Right lobe of liver (tissue), 4 donors: ENCODE data around the gene IGLL5.

Experiments
- POLR2A ChIP-seq: fragments of 450-650 bp; IDR thresholded peaks from one replicate; pipeline ENCODE4 v1.6.1; 2017; ENCODE audit warnings: antibody characterized with exemption, mild to moderate bottlenecking
- TF ChIP-seq, protein P1 (sequence below), 4 donors: fragments of 200-600 bp in 3 of 4; fragments of 450-650 bp in 1 of 4; IDR thresholded peaks; one replicate each; pipeline versions ENCODE4 v1.5.1 to v1.8.0; 2016 to 2022; ENCODE audit warnings: antibody characterized with exemption in 4 of 4, mild to moderate bottlenecking in 2 of 4
- donor health status: DM: no; HTN: no; CAD: no.
- donor health status: DM: no; HTN: no; CAD: no.
- donor health status: DM: no; HTN: yes; CAD: no.

DNA sequence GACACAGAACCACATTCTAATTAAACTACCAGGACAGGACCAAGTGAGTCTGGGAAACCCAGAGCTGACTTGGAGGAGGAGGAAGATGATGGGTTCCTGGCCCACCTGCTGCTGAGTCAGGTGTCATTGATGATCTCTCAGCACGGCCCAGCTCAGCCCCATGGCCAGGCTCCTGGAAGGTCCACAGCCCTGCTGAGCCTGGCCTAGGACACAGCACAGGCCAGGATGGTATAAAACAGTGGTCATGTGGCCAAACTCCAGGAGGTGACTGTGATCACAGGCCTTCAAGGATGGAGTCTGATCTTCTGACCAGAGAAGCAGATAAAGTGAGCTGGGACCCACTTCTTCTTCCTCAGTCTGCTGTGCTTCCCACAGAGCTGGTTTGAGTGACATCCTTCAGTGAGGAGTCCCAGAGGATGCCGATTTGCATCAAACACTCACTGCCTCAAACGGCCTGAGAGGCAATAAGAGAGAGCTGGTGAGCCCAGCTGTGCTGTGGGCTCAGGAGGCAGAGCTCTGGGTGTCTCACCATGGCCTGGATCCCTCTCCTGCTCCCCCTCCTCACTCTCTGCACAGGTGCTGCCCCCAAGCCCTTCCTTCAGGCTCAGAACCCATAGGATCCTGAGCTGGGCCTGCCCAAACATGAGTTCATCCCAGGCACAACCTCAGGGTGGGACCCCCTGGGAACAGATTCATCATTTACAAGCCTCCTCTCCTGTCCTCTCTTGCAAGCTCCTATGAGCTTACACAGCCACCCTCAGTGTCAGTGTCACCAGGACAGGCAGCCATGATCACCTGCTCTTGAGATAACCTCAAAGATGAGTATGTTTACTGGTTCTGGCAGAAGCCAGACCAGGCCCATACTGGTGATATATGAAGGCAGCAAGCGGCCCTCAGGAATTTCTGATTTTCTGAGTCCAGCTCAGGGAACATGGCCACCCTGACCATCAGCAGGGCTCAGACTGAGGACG, 37.7 kb upstream of the IGLL5 start:
- TF ChIP-seq, protein P1, sequence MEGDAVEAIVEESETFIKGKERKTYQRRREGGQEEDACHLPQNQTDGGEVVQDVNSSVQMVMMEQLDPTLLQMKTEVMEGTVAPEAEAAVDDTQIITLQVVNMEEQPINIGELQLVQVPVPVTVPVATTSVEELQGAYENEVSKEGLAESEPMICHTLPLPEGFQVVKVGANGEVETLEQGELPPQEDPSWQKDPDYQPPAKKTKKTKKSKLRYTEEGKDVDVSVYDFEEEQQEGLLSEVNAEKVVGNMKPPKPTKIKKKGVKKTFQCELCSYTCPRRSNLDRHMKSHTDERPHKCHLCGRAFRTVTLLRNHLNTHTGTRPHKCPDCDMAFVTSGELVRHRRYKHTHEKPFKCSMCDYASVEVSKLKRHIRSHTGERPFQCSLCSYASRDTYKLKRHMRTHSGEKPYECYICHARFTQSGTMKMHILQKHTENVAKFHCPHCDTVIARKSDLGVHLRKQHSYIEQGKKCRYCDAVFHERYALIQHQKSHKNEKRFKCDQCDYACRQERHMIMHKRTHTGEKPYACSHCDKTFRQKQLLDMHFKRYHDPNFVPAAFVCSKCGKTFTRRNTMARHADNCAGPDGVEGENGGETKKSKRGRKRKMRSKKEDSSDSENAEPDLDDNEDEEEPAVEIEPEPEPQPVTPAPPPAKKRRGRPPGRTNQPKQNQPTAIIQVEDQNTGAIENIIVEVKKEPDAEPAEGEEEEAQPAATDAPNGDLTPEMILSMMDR (IDR thresholded peaks at IDR 0.05) = no peak
- TF ChIP-seq POLR2A = no peak
